Measurements from ENCODE around the gene PSMB7.

The PSMB7 gene

GRCh38 chr9:124394167-124394566 lies 21.1 kb downstream of the PSMB7 start:
- Mint-ChIP-seq H3K4me1 (peaks cover 56% of the 10 kb centered on the region), H3K27ac (peak overlapping the region; percentile 78)

GRCh38 chr9:124392871-124393460 lies 22.3 kb downstream of the PSMB7 start:
- peak; percentile 27 for TF ChIP-seq CTCF (IDR thresholded peaks at IDR 0.05)
- Mint-ChIP-seq H3K27ac (peak overlapping the region; percentile 60), H3K4me1 (peaks cover 64% of the 10 kb centered on the region), H3K9me3 (no peaks in the 10 kb centered on the region), H3K4me3 (no peak overlapping the region), H3K36me3 (ENCODE audit: low read depth) (peaks cover 5% of the 10 kb centered on the region), H3K27me3 (ENCODE audit: low read depth, poor library complexity) (no peaks in the 10 kb centered on the region)
- no peak for DNase-seq

More at GRCh38 chr9:124394167-124394566, 21.1 kb downstream of the PSMB7 start:
- Mint-ChIP-seq H3K9me3 (no peaks in the 10 kb centered on the region), H3K4me3 (no peak overlapping the region), H3K27me3 (ENCODE audit: low read depth, poor library complexity) (no peaks in the 10 kb centered on the region), H3K36me3 (ENCODE audit: low read depth) (peaks cover 5% of the 10 kb centered on the region)
- DNase-seq, result no peak
- TF ChIP-seq CTCF (IDR thresholded peaks at IDR 0.05), result no peak

GRCh38 chr9:124392254-124392870 lies 22.9 kb downstream of the PSMB7 start:
- Mint-ChIP-seq H3K36me3 (ENCODE audit: low read depth) (peaks cover 5% of the 10 kb centered on the region), H3K4me3 (no peak overlapping the region), H3K4me1 (peaks cover 70% of the 10 kb centered on the region), H3K9me3 (no peaks in the 10 kb centered on the region), H3K27ac (peak overlapping the region; percentile 60), H3K27me3 (ENCODE audit: low read depth, poor library complexity) (no peaks in the 10 kb centered on the region)
- TF ChIP-seq CTCF (IDR thresholded peaks at IDR 0.05), result no peak
- DNase-seq, result no peak

GRCh38 chr9:124390794-124391658 lies 24.2 kb downstream of the PSMB7 start:
- Mint-ChIP-seq H3K4me1 (peaks cover 78% of the 10 kb centered on the region), H3K36me3 (ENCODE audit: low read depth) (no peaks in the 10 kb centered on the region), H3K4me3 (peak overlapping the region; percentile 40), H3K9me3 (no peaks in the 10 kb centered on the region), H3K27ac (no peak overlapping the region), H3K27me3 (ENCODE audit: low read depth, poor library complexity) (no peaks in the 10 kb centered on the region)
- TF ChIP-seq CTCF (IDR thresholded peaks at IDR 0.05), result no peak
- no peak for DNase-seq

- Mint-ChIP-seq H3K36me3 (ENCODE audit: low read depth) (peaks cover 5% of the 10 kb centered on the region), H3K27me3 (ENCODE audit: low read depth, poor library complexity) (no peaks in the 10 kb centered on the region), H3K4me3 (no peak overlapping the region), H3K27ac (no peak overlapping the region), H3K4me1 (peaks cover 82% of the 10 kb centered on the region), H3K9me3 (no peaks in the 10 kb centered on the region)
- no peak for DNase-seq
- TF ChIP-seq CTCF (IDR thresholded peaks at IDR 0.05), result no peak
Measured at GRCh38 chr9:124389146-124389939, 25.9 kb downstream of the PSMB7 start.

All from nephron progenitor cell (in vitro differentiated cells).